ENCODE data around the gene LAMA2. TPM values are rescaled to one million over a fixed set of nuclear protein-coding genes. Genes with fewer than 3 reads are reported as not detected.

Gene LAMA2
- total and polyA plus RNA-seq, 2 donors (not counting 3 experiments of a cell fraction or from before 2014, with no cell fraction given): 0.51 to 0.75 TPM

DNA sequence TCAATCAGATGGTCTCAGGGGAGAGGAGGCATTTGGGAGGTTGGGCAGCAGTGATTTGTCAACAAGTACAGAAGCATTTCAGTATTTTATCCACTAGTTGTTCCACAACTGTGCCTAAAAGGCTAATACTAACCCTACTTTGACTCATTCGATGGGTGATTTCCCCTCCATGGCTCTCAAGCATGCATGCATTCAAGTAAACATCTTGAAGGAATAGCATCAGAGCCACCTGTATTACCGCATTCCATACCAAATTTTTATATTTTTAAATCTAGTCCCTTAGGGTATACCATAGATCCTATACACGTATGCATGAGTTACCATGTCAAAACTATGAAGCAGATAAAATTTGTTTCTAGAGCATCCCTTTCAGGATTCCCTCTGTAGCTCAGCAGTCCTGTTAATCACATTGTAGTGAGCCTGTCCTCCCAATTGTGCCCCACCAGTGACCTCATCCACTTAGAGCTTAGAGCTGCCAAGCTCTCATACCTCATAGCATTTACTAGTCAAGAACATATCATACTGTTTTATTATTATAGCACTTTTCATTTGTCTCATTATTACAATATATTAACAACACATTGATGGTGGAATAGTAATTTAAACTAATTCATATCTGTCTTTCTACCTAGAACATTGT, 213.8 kb downstream of the LAMA2 start:
- Histone ChIP-seq H3K9me1 (replicated peaks; ENCODE audit: control insufficient read depth, extremely low read depth, insufficient read depth, low read length) (no peaks in the 10 kb centered on the region), H3K27ac (ENCODE audit: insufficient read depth, low read depth, low read length) (no peak overlapping the region), H4K20me1 (replicated peaks; ENCODE audit: control insufficient read depth, extremely low read depth, insufficient read depth, low read length) (no peaks in the 10 kb centered on the region), H3K9ac (replicated peaks; ENCODE audit: extremely low read depth, insufficient read depth, low read length) (no peak overlapping the region), H3K27me3 (ENCODE audit: control insufficient read depth in 2 of 2, insufficient read depth in 2 of 2, low read length in 2 of 2) (no peaks in the 10 kb centered on the region), H3K36me3 (ENCODE audit: control insufficient read depth in 2 of 2, extremely low read depth in 1 of 2, insufficient read depth in 2 of 2, low read length in 2 of 2) (no peaks in the 10 kb centered on the region), H3K4me1 (ENCODE audit: control insufficient read depth, extremely low read depth, insufficient read depth, low read length) (no peaks in the 10 kb centered on the region), H3K4me2 (ENCODE audit: insufficient read depth, low read length) (no peak overlapping the region), H3K4me3 (replicated peaks in 1 of 3; ENCODE audit: insufficient read depth in 1 of 3, low read depth in 1 of 3, low read length in 3 of 3) (no peak overlapping the region), H3K9me3 (replicated peaks; ENCODE audit: control insufficient read depth, insufficient read depth, low read length) (no peaks in the 10 kb centered on the region), H3K79me2 (ENCODE audit: control insufficient read depth, insufficient read depth, low read length) (no peaks in the 10 kb centered on the region), H2AFZ (ENCODE audit: low read depth, low read length) (no peak overlapping the region)
- ChIA-PET CTCF (no interaction called here), POLR2A (no interaction called here)
- dilution Hi-C loops (cut with MboI; ENCODE audit: extremely low pct_ligation_motif_present, low sequenced_read_pairs): no loop called here
- intact Hi-C loops (cut with micrococcal nuclease): no loop called here
- no peak for TF ChIP-seq GATA2 (IDR thresholded peaks at IDR 0.05; ENCODE audit: insufficient read depth, insufficient read length, low read depth, low read length)
- no peak for TF ChIP-seq FOS (IDR thresholded peaks at IDR 0.05; ENCODE audit: borderline replicate concordance, insufficient read depth, low read length)
- no peak for TF ChIP-seq POLR2AphosphoS5 (IDR thresholded peaks at IDR 0.05; ENCODE audit: insufficient read depth, low read depth, low read length)
- TF ChIP-seq MYC (IDR thresholded peaks at IDR 0.05; ENCODE audit: low read depth, low read length): no peak
- no peak for TF ChIP-seq EZH2 (IDR thresholded peaks at IDR 0.05; ENCODE audit: borderline replicate concordance, low read depth, low read length, severe bottlenecking)
- TF ChIP-seq, protein P1, sequence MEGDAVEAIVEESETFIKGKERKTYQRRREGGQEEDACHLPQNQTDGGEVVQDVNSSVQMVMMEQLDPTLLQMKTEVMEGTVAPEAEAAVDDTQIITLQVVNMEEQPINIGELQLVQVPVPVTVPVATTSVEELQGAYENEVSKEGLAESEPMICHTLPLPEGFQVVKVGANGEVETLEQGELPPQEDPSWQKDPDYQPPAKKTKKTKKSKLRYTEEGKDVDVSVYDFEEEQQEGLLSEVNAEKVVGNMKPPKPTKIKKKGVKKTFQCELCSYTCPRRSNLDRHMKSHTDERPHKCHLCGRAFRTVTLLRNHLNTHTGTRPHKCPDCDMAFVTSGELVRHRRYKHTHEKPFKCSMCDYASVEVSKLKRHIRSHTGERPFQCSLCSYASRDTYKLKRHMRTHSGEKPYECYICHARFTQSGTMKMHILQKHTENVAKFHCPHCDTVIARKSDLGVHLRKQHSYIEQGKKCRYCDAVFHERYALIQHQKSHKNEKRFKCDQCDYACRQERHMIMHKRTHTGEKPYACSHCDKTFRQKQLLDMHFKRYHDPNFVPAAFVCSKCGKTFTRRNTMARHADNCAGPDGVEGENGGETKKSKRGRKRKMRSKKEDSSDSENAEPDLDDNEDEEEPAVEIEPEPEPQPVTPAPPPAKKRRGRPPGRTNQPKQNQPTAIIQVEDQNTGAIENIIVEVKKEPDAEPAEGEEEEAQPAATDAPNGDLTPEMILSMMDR (IDR thresholded peaks at IDR 0.05; ENCODE audit: extremely low read depth in 1 of 2, insufficient read depth in 1 of 2, low read depth in 1 of 2, low read length in 2 of 2): no peak
- no peak for TF ChIP-seq POLR2A (IDR thresholded peaks at IDR 0.05; ENCODE audit: low read depth, low read length)
- no peak for TF ChIP-seq JUN (IDR thresholded peaks at IDR 0.05; ENCODE audit: borderline replicate concordance, insufficient read depth, insufficient read length, low read depth)
- TF ChIP-seq, protein P2, sequence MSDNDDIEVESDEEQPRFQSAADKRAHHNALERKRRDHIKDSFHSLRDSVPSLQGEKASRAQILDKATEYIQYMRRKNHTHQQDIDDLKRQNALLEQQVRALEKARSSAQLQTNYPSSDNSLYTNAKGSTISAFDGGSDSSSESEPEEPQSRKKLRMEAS (IDR thresholded peaks at IDR 0.05; ENCODE audit: insufficient read depth, insufficient read length): no peak
- FAIRE-seq (no peak), DNase-seq (ENCODE audit: low read depth, low spot score) (no peak)
- BruUV-seq (replicated peaks): no TSS peak

Data from endothelial cell of umbilical vein (primary cell).